ENCODE results near the gene CCDC47.

CCDC47 gene

GRCh38 chr17:63819585-63820537, 46.5 kb upstream of the CCDC47 start:
- ChIA-PET CTCF (interaction anchor here (0.9 kb wide), 1 partner anchor 122 kb away, joined by 3 read pairs; no protein-coding TSS in a partner anchor), POLR2A (interaction anchor here (1.1 to 4.2 kb wide), 3 partner anchors 7 to 13 kb away, joined by 5 to 32 read pairs (median 5); partner anchors contain the start of genes FTSJ3 and PSMC5)
- no peak for DNase-seq (ENCODE audit: extremely low spot score)
- no peak for TF ChIP-seq SP1 (IDR thresholded peaks at IDR 0.05)

GRCh38 chr17:63819131-63819530, 45.7 kb upstream of the CCDC47 start:
- TF ChIP-seq TARDBP (IDR thresholded peaks at IDR 0.05), result no peak
- TF ChIP-seq NFRKB (IDR thresholded peaks at IDR 0.05), result no peak
- no peak for TF ChIP-seq HDGF (IDR thresholded peaks at IDR 0.05; ENCODE audit: borderline replicate concordance)
- no peak for TF ChIP-seq ELF4 (IDR thresholded peaks at IDR 0.05)
- no peak for TF ChIP-seq SUZ12 (IDR thresholded peaks at IDR 0.05)
- CTCF ChIA-PET, result no interaction called here
- POLR2A ChIA-PET, result interaction anchor here (2.0 to 4.2 kb wide), 2 partner anchors 8 to 14 kb away, joined by 5 to 32 read pairs; partner anchors contain the start of genes FTSJ3 and PSMC5
- no peak for DNase-seq (ENCODE audit: extremely low spot score)

GRCh38 chr17:63817736-63818385, 44.5 kb upstream of the CCDC47 start:
- POLR2A ChIA-PET, result interaction anchor here (0.8 to 4.2 kb wide), 3 partner anchors 9 to 44 kb away, joined by 4 to 32 read pairs (median 5); partner anchors contain the start of genes CCDC47, DDX42, FTSJ3 and PSMC5
- no peak for TF ChIP-seq SUZ12 (IDR thresholded peaks at IDR 0.05)
- no peak for TF ChIP-seq CTBP1 (IDR thresholded peaks at IDR 0.05; ENCODE audit: borderline replicate concordance)
- TF ChIP-seq FOXA1 (IDR thresholded peaks at IDR 0.05), result no peak
- TF ChIP-seq L3MBTL2 (conservative IDR thresholded peaks at IDR 0.05), result no peak
- TF ChIP-seq ELF4 (IDR thresholded peaks at IDR 0.05), result no peak
- no peak for TF ChIP-seq NFRKB (IDR thresholded peaks at IDR 0.05)
- no peak for TF ChIP-seq FOXK2 (IDR thresholded peaks at IDR 0.05)
- TF ChIP-seq LEF1 (IDR thresholded peaks at IDR 0.05; ENCODE audit: borderline replicate concordance), result no peak
- TF ChIP-seq PKNOX1 (IDR thresholded peaks at IDR 0.05), result no peak
- no peak for DNase-seq (ENCODE audit: extremely low spot score)
- CTCF ChIA-PET, result interaction anchor here (0.6 kb wide), 1 partner anchor 62 kb away, joined by 4 read pairs; no protein-coding TSS in a partner anchor

- ChIA-PET POLR2A (interaction anchor here (1.5 to 4.2 kb wide), 2 partner anchors 10 to 43 kb away, joined by 5 to 32 read pairs; partner anchors contain the start of genes CCDC47, DDX42, FTSJ3 and PSMC5), CTCF (no interaction called here)
- TF ChIP-seq ARNT (IDR thresholded peaks at IDR 0.05) (no peak), ELF4 (IDR thresholded peaks at IDR 0.05) (no peak), SUZ12 (IDR thresholded peaks at IDR 0.05) (no peak), HDGF (IDR thresholded peaks at IDR 0.05; ENCODE audit: borderline replicate concordance) (no peak), SP1 (IDR thresholded peaks at IDR 0.05) (no peak), FOXA1 (IDR thresholded peaks at IDR 0.05) (no peak), TARDBP (IDR thresholded peaks at IDR 0.05) (no peak)
- DNase-seq (ENCODE audit: extremely low spot score), result no peak
Measured at GRCh38 chr17:63816669-63817068, 43.3 kb upstream of the CCDC47 start.

- ChIA-PET POLR2A (interaction anchor here (1.5 to 4.2 kb wide), 2 partner anchors 11 to 43 kb away, joined by 5 to 32 read pairs; partner anchors contain the start of genes CCDC47, DDX42, FTSJ3 and PSMC5), CTCF (no interaction called here)
- DNase-seq (ENCODE audit: extremely low spot score), result no peak
- TF ChIP-seq SUZ12 (IDR thresholded peaks at IDR 0.05) (no peak), NFRKB (IDR thresholded peaks at IDR 0.05) (no peak), LEF1 (IDR thresholded peaks at IDR 0.05; ENCODE audit: borderline replicate concordance) (no peak), TARDBP (IDR thresholded peaks at IDR 0.05) (no peak), ELF4 (IDR thresholded peaks at IDR 0.05) (no peak), FOXA1 (IDR thresholded peaks at IDR 0.05) (no peak)
Measured at GRCh38 chr17:63816123-63816522, 42.7 kb upstream of the CCDC47 start.

- ChIA-PET CTCF (no interaction called here), POLR2A (interaction anchor here (1.3 to 1.8 kb wide), 2 partner anchors 17 to 36 kb away, joined by 3 to 6 read pairs; partner anchors contain the start of genes CCDC47, DDX42 and PSMC5)
- DNase-seq (ENCODE audit: extremely low spot score), result no peak
- TF ChIP-seq ELF4 (IDR thresholded peaks at IDR 0.05) (no peak), PKNOX1 (IDR thresholded peaks at IDR 0.05) (no peak), LEF1 (IDR thresholded peaks at IDR 0.05; ENCODE audit: borderline replicate concordance) (no peak), L3MBTL2 (conservative IDR thresholded peaks at IDR 0.05) (no peak), HDGF (IDR thresholded peaks at IDR 0.05; ENCODE audit: borderline replicate concordance) (no peak), NFRKB (IDR thresholded peaks at IDR 0.05) (no peak), ZNF384 (IDR thresholded peaks at IDR 0.05) (no peak), ARNT (IDR thresholded peaks at IDR 0.05) (no peak), BHLHE40 (IDR thresholded peaks at IDR 0.05; ENCODE audit: borderline replicate concordance) (no peak), TARDBP (IDR thresholded peaks at IDR 0.05) (no peak), FOXM1 (IDR thresholded peaks at IDR 0.05; ENCODE audit: borderline replicate concordance) (no peak), SUZ12 (IDR thresholded peaks at IDR 0.05) (no peak), FOXA1 (IDR thresholded peaks at IDR 0.05) (no peak)
Measured at GRCh38 chr17:63809970-63810369, 36.6 kb upstream of the CCDC47 start.

All from HEK293T (cell line).